CD4-positive, alpha-beta T cell treated with Interleukin-6 for 4 hours (primary cell): ENCODE results near the gene ASIC2.

Experiments used
- DNase-seq: peaks from one replicate; pipeline ENCODE4 v3.0.0-alpha.2; 2020; ENCODE audit warnings: mixed read lengths

The ASIC2 gene

DNA sequence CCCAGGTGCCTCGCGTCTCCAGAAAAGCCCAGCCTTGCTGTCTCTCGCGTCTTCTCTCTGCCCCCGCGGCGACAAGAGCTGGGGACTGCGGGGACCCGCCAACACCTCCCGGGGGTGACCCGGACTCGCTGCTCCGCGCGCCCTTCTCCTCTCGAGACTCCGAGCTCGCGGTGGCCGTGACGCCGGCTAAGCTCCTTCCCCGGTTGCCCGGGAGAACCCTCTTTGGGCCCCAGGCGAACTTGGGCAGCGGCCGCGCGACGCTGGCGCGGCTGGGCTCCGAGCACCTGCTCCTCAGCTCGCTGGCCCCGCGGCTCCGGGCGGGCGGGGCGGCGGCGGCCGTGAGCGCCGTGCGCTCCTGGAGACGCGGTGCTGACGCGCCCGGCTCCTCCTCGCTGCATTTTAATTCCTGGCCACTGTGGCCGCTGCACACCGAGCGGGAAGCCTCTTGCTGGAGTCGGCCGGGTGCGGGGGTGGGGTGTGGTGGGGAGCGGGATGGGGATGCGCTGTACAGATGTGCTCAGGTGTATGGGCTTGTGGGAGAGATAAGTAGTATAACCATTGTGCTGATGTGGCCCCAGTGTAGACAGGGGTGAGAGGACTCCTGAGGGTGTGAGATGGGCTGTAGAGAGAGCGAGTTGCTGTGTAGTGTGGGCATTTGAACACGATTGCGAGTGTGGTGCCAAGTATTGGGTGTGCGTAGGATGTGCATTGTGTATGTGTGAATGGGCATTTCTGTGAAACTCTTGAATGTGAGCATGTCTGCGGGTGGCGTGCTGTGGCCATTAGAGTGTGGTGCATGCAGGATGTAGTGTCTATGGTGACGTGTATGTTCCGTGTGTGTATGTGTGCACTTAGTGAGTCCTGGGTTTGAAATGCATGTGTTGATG is at the start of gene ASIC2:
TSS of gene ASIC2 (minus strand) at position 315 of the 887 bp plus-strand sequence.
- no peak for DNase-seq

DNA sequence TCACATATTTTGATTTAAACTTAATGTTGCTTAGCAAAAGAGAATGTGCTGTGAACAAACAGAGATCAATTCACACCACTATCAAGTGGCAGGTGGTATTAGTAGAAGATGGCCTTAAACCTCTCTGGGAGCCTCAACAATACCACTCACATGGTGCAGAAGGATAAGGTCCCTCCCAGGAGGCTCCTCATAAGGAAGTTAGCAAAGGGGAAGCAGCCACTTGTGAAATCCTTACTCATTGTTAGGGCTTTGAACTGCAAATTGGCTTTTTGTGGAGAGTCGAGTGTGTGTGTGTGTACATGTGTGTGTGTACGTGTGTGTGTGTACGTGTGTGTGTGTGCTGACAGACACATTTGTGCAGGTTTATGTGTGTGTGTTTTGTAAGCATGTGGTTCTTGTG is 48.9 kb upstream of the ASIC2 start:
- no peak for DNase-seq

DNA sequence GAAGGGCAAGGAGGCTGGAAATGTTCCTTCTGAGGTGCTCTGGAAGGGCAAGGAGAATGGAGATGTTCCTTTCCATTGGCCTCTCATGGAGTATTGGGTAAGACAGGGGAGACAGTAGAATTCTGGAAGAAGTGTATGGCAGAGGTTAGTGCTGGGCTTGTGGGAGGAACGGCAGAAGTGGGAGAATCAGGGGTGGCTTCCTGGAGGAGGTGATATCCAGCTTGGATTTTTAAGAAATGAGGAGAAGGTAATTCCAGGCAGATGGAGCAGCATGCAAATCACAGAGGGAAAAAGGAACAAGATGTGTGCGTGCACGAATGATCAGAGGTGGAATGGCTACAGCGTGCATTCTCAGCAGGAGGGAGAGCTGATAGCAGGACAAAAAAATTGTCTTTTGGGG is 45.1 kb upstream of the ASIC2 start:
- no peak for DNase-seq

DNA sequence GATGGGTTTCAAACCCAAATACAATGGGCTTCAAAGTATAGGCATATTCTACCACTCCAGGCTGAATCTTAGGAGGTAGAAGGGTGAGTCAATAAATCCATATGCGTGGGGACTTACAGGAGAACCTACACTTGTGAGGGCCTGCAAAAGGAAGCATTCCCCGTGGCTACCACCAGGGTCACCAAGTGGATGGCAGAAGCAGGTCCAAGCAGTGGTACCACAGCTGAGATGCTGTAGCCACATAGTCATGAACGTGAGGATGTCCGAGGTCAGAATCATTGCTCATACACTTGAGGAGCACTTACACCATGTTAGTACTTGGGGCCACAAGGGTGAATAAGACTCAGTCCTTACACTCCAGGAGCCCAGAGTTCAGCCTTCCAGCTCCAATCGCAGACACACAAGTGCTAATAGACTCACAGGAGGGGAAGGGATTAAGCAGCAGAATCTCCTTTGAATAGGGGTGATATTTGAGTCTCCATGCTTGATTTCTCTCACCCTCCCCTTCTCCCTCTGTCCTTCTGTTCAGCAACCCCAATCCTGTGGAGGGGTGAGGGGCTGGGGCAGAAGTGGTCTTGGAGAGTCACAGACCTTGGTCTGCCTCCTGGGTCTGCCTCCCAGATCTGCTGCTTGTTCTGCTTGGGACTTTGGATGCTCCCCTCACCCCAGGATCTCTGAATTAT is 42.5 kb upstream of the ASIC2 start:
- no peak for DNase-seq

DNA sequence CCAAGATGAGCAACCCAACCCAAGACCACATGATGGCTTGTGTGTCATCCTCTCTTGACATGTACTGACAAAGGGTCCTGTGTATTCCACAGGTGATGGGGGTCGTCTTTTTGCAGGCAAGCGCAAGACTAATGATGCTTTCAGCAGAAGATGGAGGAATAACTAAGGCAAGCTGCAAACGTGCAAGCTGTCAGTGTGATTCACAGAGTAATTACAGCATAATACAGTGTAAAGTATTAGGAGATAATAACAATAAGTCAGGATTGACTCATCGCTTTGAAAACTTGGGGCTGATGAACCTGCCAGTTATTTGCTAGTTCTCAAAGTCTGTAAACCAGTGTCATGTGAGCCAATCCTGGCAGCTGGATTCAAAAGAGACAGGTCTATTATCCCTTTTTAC is 41.6 kb upstream of the ASIC2 start:
- DNase-seq = no peak

DNA sequence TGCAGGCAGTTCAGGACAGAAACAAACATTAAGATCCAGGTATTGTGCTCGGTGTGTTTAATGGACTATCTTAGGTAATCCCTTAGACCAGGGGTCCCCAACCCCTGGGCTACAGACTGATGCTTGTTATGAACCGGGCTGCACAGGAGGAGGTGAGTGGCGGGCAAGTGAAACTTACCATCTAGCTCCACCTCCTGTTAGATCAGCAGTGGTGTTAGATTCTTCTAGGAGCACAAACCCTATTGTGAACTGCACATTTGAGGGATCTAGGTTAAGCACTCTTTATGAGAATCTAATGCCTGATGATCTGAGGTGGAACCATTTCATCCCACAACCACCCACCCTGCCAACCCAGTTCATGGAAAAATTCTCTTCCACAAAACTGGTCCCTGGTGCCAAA is 37.8 kb upstream of the ASIC2 start:
- DNase-seq = no peak

DNA sequence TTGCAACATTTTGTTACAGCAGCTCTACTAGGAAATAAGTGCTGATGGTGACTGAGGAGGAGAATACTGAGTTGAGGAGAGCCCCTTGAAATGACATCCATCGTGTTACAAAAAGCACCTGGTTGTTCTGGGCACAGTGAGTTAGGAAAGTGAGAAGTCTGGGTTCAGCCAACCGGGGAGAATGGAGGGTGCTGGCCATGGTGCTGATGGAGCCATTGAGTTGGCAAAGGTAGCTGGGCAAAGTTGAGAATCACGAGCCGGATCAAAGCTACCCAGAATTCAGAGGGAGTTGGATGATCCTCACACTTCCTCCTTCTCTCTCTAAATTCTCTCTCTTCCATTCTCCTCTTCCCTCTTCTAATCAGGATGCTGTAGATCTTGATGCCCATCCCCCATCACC is 35.0 kb upstream of the ASIC2 start:
- DNase-seq = no peak

DNA sequence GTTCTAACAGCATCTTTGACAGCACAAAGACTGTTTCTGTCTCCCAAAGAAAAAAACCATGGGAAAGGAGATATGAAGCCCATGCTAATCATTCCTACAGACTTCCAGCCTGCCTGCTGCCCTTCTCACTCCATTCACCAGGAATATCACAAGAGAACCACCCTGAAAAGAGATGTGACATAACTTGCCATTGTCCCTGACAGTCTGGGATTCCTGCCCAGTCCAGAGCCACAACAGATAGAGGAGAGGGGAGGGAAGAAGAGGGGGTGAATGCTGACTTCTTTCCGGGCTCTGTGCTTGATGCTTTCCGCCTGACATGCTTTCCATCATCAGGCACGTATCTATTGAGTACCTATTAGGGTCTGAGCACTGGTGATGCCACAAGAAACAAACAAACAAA is 31.6 kb upstream of the ASIC2 start:
- no peak for DNase-seq

DNA sequence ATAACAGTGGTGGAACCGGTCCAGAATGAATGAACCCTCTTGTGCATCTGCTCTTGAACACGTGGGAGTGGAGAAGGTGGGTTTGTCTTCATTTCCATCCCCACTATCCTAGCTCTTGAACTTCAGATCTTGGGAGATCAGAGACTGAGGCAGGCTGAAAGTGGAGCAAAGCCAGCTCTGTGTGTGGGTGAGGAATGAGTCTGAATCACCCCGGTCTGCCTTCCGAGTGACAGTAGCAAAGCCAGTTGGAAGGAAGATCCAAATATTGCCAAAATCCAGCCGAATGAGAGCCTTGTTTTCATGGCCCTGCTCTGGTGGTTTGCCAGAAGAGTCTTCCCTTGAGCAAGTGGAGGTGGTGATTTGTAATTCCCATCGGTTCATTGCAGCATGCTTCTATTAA is 29.0 kb upstream of the ASIC2 start:
- DNase-seq = no peak

DNA sequence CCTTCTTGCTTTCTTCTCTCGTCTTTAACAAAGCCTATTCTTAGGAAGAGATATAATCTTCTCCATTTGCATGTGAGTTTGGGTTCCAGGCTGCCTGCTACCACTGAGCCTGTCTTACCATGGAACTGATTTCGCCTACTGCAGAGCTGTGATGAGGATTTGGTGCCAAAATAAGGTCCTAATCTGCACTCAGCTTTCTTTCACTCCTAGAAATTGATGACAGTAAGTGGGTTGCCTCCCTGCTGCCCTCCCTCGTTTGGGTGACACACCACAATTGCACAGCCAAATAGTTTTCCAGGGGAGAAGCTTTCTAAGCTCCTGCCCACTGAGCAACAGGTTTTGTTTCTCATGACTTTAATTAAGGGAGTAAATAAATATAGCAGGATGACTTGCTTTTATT is 25.1 kb upstream of the ASIC2 start:
- DNase-seq = no peak

DNA sequence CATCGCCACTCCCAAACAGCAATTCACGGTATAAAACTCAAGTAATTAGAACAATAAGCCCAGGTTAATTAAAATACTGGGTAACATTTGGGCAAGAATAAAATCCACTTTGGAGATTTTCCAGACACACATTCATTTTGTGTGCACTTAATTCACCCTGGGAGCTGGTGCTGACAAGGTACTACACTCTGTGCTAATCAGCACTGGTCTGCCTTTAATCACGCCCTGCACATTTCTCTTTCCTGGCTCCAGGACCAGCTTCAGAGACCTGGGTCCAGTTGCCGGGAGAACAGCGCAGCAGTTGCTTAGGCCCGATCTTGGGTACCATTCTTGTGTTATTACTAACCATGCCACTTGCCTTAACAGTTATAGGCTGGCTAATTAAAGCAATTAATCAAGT is 23.7 kb upstream of the ASIC2 start:
- DNase-seq = no peak

DNA sequence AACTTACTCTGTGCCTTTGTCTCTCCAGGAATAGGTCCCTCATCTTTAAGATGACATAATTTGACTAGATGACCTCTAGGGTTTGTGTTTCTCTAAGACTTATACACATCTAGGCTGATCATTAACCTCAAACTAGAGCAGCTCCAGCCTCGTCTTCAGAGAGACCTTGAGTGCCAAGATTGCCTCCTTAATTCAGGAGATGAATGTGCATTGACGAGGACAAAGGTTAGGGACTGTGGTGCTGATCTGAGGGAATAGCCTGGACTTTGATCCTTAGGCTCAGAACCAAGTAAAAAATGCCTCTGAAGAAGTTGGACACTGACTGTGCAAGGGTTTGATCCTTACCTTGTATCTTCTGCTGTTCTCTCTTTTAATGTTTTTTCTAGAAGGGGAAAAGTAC is 17.2 kb upstream of the ASIC2 start:
- no peak for DNase-seq

DNA sequence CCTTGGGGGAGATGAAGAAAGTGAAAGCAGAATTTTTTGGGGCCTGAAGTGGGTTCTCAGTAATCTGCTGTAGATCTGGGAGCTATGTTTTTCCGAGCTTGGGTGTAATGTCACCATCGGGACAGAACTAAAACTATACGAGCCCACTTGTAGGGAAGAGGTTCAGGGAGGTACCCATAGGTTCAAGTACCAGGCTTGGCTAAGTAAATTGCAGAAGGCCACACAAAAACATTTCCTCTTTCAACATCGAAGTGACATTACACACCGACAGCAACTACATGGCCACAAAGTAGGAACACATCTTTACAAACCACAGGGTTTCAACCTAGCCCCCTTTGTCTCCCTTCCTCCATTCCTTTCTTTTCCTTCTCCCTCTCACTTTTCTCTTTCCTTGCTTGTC is 10.2 kb upstream of the ASIC2 start:
- no peak for DNase-seq

DNA sequence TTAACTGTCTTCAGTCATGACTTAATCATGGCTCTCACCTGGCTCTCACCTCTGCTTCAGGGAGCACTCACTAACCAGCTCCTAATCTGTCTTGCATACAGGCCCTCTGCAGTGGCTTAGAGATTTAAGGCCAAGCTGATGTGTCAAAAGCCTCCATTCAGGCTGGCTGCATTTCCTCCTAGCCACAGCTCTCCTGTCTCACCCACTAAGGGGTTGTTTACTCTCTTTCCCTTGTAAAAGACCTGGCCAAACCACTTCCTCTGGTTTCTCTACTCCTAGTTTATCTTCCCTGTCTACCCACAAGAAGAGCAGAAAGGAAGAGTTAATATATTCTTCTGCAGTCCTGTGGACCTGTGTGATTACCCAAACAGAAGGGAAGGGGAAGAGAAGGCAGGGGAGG is 9.3 kb upstream of the ASIC2 start:
- no peak for DNase-seq

DNA sequence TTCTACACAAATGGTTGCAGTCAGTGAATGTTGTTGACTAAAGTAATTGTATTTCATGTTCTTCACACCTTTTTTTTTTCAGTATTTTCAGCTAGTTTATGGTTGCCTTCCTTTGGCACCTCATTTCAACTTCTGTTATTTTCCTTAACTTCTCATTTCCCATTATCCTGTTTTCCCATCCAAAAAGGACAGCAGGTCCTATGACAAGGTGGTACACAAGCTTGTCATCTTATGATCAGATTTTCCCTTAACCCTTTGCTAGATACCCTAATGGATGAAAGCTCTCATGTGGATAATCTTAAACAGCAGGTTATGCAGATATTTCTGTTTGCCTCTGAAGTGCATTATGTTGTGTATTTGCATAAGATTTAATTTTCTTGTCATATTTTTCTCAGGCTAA is 7.1 kb upstream of the ASIC2 start:
- no peak for DNase-seq

DNA sequence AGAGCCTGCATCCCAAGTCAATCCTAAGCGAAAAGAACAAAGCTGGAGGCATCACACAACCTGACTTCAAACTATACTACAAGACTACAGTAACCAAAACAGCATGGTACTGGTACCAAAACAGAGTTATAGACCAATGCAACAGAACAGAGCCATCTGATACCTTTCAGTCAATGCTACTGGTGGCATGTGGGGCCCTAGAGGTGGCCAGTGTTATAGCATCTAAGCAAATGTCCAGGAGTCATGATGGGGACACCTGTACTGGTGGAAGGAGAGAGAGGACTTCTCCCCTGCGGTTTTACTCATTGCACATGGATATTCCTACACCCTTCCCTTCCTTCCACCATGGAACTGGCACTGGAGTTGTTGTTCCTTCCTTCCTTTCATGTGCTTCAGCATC is 6.0 kb upstream of the ASIC2 start:
- no peak for DNase-seq

DNA sequence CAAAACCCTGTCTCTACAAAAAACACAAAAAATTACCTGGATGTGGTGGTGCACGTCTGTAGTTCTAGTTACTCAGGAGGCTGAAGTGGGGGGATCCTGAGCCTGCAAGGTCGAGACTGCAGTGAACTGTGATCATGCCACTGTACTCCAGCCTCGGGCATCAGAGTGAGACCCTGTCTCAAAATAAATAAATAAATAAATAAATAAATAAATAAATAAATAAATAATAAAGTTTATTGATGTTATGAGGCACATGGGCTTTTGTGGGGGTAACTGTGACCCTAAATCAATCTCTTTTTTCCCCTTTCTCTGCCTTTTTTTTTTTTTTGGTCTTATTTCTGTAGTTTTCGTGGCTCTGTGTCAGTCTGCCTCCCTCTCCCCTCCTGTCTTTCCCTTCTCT is 4.5 kb upstream of the ASIC2 start:
- no peak for DNase-seq

DNA sequence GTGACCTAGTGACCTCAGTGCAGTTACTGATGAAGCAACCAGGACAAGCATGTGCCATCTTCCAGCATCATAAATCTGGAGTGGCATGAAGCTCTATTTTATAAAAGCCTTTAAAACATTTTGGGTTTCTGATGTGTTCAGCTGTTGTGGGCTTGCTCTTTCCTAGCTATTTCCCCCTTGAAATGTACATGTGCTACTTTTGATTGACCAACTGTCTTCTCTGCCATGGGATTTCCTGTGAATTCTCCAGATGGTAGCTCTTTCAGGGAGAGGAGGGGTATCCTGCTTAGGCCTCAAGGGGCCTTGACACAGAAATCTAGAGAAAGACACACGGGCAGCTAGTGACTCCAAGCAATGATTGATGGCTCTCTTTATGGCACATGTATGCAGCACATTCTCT is 1.9 kb upstream of the ASIC2 start:
- DNase-seq = no peak

DNA sequence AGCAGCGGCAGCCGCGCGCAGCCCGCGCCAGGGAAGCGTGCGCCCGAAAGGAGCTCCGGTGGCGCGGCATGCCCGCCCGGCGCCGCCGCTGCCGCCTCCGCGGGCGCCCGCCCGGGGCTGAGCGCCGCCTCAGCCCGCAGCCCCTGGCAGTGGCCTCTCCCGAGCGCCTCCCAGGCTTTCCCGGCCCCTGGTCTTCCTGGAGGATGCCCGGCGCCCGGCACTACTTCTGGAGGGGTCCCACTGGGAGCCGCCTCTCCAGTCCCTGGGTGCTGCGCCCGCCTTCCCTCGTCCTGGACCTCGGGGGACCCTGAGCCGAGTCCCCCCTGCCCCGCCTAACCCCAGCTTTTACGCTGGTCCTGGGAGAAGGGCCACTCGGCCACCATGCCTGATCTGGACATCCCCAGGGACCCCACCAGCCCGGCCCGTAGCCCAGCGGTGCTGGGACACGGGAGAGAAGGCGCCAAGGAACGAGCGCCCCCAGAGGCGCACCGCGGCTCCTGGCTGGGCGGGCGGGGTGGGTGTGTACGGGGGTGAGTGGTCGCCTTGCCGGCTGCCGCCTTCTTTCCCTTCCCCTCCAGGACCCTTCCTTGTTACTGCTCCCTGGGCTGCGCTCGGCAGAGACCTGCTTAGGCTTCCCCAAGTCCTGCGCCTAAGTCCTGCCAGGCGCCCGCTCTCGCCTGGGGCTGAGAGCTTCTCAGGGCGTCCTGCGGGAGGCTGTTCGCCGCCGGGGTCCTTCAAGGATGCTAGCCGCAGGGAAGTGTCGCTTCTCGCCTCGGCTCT is 704 bp downstream of the ASIC2 start:
- DNase-seq = no peak

DNA sequence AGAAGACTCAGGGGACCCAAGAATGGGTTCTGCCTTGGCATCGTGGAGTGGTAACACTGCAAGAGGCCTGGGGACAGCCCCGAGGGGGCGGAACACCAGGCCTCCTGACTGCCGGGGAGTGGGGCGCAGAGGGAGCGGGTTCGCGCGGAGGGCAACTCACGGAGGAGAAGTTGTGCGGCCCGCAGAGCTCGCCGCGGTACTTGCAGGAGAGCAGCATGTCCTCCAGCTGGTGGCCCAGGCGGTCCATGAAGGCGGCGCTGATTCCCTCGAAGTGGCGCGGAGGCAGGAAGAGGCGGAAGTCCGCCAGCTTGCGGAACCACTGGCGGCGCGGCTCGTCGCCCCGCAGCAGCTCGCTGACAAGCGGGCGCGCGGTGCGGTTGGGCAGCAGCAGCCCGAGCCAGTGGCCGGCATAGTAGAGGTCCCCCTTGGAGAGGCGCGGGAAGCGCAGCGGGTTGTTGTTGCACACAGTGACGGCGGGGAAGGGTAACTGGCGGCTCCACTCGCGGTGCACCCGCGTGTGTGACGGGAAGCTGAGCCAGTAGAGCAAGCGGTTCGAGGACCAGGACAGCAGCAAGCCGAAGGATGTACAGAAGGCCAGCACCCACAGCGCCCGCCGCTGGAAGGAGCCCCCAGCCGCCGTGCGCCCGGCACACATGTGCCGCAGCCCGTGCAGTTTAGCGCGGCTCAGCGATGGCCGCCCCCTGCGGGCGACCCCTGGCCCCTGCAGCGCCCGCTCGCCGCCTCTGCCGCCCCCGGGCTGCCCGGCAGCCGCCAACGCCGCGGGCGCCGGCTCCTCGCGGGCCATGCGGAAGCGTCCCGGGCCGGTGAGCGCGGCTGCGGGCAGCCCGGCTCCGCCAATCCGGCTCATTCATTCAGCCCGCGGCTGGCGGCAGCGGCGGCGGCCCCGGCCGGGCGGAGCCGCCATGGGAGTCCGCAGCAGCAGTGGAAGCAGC is 1.6 kb downstream of the ASIC2 start:
- DNase-seq = no peak

DNA sequence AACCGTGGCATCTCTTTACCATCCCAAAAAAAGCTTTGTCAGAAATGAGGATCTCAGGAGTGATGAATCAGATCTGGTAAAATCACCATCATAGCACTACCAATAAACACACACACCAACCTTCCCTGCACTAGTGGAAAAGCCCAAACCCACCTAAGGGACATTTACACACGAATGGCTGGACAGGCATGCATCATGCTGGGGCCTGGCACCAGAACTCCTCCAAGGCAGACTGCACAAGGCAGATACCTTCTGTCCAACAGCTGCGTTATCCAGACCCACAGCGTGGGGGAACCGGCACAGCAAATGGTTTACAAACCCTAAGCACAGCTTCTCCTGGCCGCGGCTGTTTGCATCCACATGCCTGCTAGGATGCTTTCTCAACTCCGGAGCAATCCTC is 2.8 kb downstream of the ASIC2 start:
- DNase-seq = no peak

DNA sequence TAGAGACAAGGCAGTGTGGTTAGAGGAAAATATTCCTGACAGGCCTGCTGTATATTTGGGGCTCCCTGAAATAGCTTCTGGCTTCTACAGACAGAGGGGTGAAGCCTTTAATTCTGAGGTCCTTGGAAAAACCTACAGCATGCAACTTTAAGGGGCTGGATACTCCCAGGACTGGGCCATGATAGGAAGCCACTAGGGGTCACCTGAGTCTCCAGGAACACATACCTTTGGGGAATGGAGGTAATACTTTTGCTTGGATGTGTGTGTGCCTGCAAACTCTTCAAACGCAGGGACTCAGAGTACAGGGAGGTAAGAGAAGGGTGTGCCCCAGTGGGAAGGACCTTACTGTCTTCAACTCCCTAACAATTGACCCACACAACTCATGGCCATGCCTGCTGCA is 4.1 kb downstream of the ASIC2 start:
- DNase-seq = no peak
